Fibroblast of skin of left biceps (primary cell): ENCODE results near the gene XKR3.
"Not testable (repeated sequence)": the region's sequence is repeated elsewhere in the genome, so short reads cannot be mapped to it uniquely, and the experiment has no call there.

Experiments used
- DNase-seq, 2 experiments: peaks; one replicate each; pipeline ENCODE4 v3.0.0-alpha.2; 2013; ENCODE audit warnings: low read depth in 2 of 2

XKR3 gene

GRCh38 chr22:16747266-16748159, 77.7 kb downstream of the XKR3 start:
- not testable (repeated sequence) for DNase-seq

GRCh38 chr22:16734271-16734670, 90.9 kb downstream of the XKR3 start:
- not testable (repeated sequence) for DNase-seq
